Endothelial cell of umbilical vein (primary cell): ENCODE results near the gene HOXA2. TPM values are rescaled to one million over a fixed set of nuclear protein-coding genes. Genes with fewer than 3 reads are reported as not detected.

Experiments
- BruUV-seq: library from RNA; stranded (reverse); fragments of 400-500 nt; replicated peaks from 2 replicates; lab custom pipeline; 2021; lab: Mats Ljungman, UMichigan
- CTCF ChIA-PET: fragments of 300-600, 350-600 bp; sonication (Branson Sonifier 250); formaldehyde crosslinking; loops from one replicate; lab custom pipeline; 2021; ENCODE audit warnings: antibody characterized with exemption, inconsistent platforms; lab: Charles Lee
- POLR2A ChIA-PET: fragments of 300-600, 350-600 bp; sonication (Branson Sonifier 250); formaldehyde crosslinking; loops from one replicate; lab custom pipeline; 2021; ENCODE audit warnings: antibody characterized with exemption, inconsistent platforms; lab: Charles Lee
- DNase-seq: peaks from one replicate; pipeline ENCODE4 v3.0.0-alpha.2; 2011; ENCODE audit warnings: low read depth, low spot score
- FAIRE-seq: peaks from 2 replicates; lab custom pipeline; 2011; peaks lifted over from hg19 to GRCh38; lab: Jason Lieb, UNC
- H2AFZ ChIP-seq: 2 replicates; pipeline ENCODE4 v1.6.0; 2012; ENCODE audit warnings: low read depth, low read length, control low read depth, inconsistent platforms
- H3K27ac ChIP-seq: 2 replicates; pipeline ENCODE4 v1.5.1; 2011; ENCODE audit warnings: low read depth, mild to moderate bottlenecking, control low read depth, low read length, moderate library complexity; ENCODE audit not compliant: insufficient read depth
- H3K27me3 ChIP-seq, 2 experiments: 2 replicates each; pipeline versions ENCODE4 v1.6.0 to v1.6.1; 2011; ENCODE audit warnings: low read length in 2 of 2, mixed read lengths in 1 of 2; ENCODE audit not compliant: control insufficient read depth in 2 of 2, insufficient read depth in 2 of 2
- H3K36me3 ChIP-seq, 2 experiments: 2 replicates in 1 of 2; 3 replicates in 1 of 2; pipeline ENCODE4 v1.5.1; 2011; ENCODE audit warnings: low read length in 2 of 2, mild to moderate bottlenecking in 1 of 2, moderate library complexity in 1 of 2; ENCODE audit not compliant: control insufficient read depth in 2 of 2, insufficient read depth in 2 of 2; ENCODE audit errors: extremely low read depth in 1 of 2
- H3K4me1 ChIP-seq: 3 replicates; pipeline ENCODE4 v1.5.1; 2011; ENCODE audit warnings: mild to moderate bottlenecking, low read length; ENCODE audit not compliant: control insufficient read depth, insufficient read depth; ENCODE audit errors: extremely low read depth
- H3K4me2 ChIP-seq: 2 replicates; pipeline ENCODE4 v1.6.1; 2011; ENCODE audit warnings: low read length, control low read depth, mixed read lengths; ENCODE audit not compliant: insufficient read depth
- H3K4me3 ChIP-seq, 3 experiments: fragments of 200-600 bp in 1 of 3; sonication (generic), shearing (Covaris generic) in 1 of 3; replicated peaks in 1 of 3; 2 replicates each; pipeline ENCODE4 v1.5.1; 2011 to 2016; ENCODE audit warnings: control low read depth in 3 of 3, low read length in 3 of 3, mild to moderate bottlenecking in 2 of 3, inconsistent platforms in 1 of 3, low read depth in 1 of 3, moderate library complexity in 1 of 3; ENCODE audit not compliant: insufficient read depth in 1 of 3
- H3K79me2 ChIP-seq: 2 replicates; pipeline ENCODE4 v1.6.0; 2012; ENCODE audit warnings: low read length, inconsistent platforms; ENCODE audit not compliant: control insufficient read depth, insufficient read depth
- H3K9ac ChIP-seq: replicated peaks from 2 replicates; pipeline ENCODE3; 2011; ENCODE audit warnings: low read length, control low read depth; ENCODE audit not compliant: insufficient read depth; ENCODE audit errors: extremely low read depth
- H3K9me1 ChIP-seq: replicated peaks from 3 replicates; pipeline ENCODE4 v1.6.0; 2011; ENCODE audit warnings: mild to moderate bottlenecking, low read length; ENCODE audit not compliant: control insufficient read depth, insufficient read depth; ENCODE audit errors: extremely low read depth
- H3K9me3 ChIP-seq: replicated peaks from 2 replicates; pipeline ENCODE4 v1.5.1; 2012; ENCODE audit warnings: low read length, inconsistent platforms; ENCODE audit not compliant: control insufficient read depth, insufficient read depth
- H4K20me1 ChIP-seq: replicated peaks from 2 replicates; pipeline ENCODE3; 2011; ENCODE audit warnings: mild to moderate bottlenecking, low read length; ENCODE audit not compliant: control insufficient read depth, insufficient read depth; ENCODE audit errors: extremely low read depth
- EZH2 ChIP-seq: IDR thresholded peaks from 2 replicates; pipeline ENCODE4 v1.6.1; 2012; ENCODE audit warnings: borderline replicate concordance, low read depth, mild to moderate bottlenecking, moderate library complexity, low read length, inconsistent platforms; ENCODE audit not compliant: severe bottlenecking
- POLR2A ChIP-seq: IDR thresholded peaks from 2 replicates; pipeline ENCODE4 v1.6.1; 2012; ENCODE audit warnings: low read depth, mild to moderate bottlenecking, control low read depth, low read length
- POLR2AphosphoS5 ChIP-seq: IDR thresholded peaks from 2 replicates; pipeline ENCODE4 v1.6.1; 2012; ENCODE audit warnings: low read depth, mild to moderate bottlenecking, control low read depth, low read length, moderate library complexity; ENCODE audit not compliant: insufficient read depth
- dilution Hi-C: fragments of 300-500 bp; cut with MboI; formaldehyde crosslinking; loops from one replicate; pipeline ENCODE4 v1.15.0; 2019; ENCODE audit warnings: low sequenced_read_pairs; ENCODE audit not compliant: extremely low pct_ligation_motif_present
- intact Hi-C: fragments of 100-400 bp; cut with micrococcal nuclease; formaldehyde crosslinking; loops from one replicate; pipeline ENCODE4 v1.10.0; 2022
- polyA plus RNA-seq, 4 experiments: library from polyadenylated mRNA; depleted of rRNA in 3 of 4; stranded (reverse) in 3 of 4; unstranded in 1 of 4; fragments of >200 nt; gene quantifications; 2 replicates each; pipeline versions ENCODE4 v1.2.1 to v1.2.3, GENCODE V29; 2011 to 2012; ENCODE audit warnings: missing spikeins in 1 of 4
- total RNA-seq: library from RNA; stranded (reverse); gene quantifications from 2 replicates; pipeline ENCODE4 v1.2.3, GENCODE V29; 2021
- TF ChIP-seq, protein P1 (sequence below), 2 donors: IDR thresholded peaks; 1 replicate in 1 of 2; 2 replicates in 1 of 2; pipeline ENCODE4 v1.5.1; 2011; ENCODE audit warnings: low read length in 2 of 2, mild to moderate bottlenecking in 2 of 2, moderate library complexity in 2 of 2, control low read depth in 1 of 2, inconsistent platforms in 1 of 2, low read depth in 1 of 2; ENCODE audit not compliant: insufficient read depth in 1 of 2; ENCODE audit errors: extremely low read depth in 1 of 2

HOXA2 gene
- total and polyA plus RNA-seq, 2 donors (not counting 3 experiments of a cell fraction or from before 2014, with no cell fraction given): 1.6 to 2.3 TPM

DNA sequence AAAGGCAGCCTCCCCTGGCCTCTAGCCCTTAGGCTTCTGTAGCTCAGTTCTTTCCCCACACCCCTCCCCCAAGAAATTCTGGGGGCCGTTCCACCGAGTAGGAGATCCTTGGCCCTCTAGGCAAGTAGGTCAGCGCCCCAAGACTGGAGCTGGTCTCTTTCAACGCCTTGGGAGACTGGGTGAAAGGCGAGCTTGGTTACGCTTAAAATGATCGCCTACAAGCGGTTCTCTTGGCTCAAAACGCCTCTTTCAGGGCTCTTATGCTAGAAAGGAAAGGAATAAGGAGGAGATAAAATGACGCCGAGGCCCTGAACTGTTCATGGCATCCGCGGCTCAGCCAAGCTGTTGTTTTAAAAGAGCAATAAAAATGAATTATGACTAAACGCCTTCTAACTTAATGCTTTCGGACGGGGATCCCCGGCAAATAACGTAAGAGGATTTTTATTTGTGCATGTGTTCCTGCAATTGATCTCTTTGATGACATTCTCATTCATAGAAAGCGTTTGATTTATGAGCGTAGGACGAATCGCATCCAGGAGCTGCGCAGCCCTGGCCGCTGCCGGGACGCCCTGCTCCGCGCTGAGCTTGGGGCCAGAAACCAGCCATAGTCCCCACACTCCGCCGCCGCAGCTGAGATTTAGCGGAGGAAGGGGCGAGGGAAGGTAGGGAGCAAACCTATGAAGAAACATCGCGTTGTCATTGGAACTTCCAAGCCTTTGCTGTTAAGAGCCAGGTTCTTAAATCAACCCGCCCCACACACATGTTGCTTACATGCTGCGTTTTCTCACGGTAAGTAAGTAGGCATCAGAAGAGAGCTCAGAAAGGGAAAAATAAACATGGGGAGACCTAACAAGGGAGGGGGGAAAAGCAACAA, 3.7 kb downstream of the HOXA2 start:
- DNase-seq: peak; percentile 90
- H3K4me3 ChIP-seq: peak overlapping the region; percentile 80 to 92 (median 86)
- H3K27ac ChIP-seq: peak overlapping the region; percentile 93
- no TSS peak for BruUV-seq
- H3K9me1 ChIP-seq: no peaks in the 10 kb centered on the region
- no peak overlapping the region for H2AFZ ChIP-seq
- peak overlapping the region; percentile 90 for H3K9ac ChIP-seq
- H3K27me3 ChIP-seq: no peaks in the 10 kb centered on the region
- H3K4me1 ChIP-seq: peaks cover 60% of the 10 kb centered on the region
- H3K9me3 ChIP-seq: no peaks in the 10 kb centered on the region
- peak overlapping the region; percentile 74 for H3K4me2 ChIP-seq
- H3K79me2 ChIP-seq: peaks cover 84% of the 10 kb centered on the region
- intact Hi-C loops: no loop called here
- H3K36me3 ChIP-seq: peaks cover 0 to 3% of the 10 kb centered on the region in 2 experiments
- ChIA-PET POLR2A (interaction anchor here (0.9 to 1.9 kb wide), 7 partner anchors 18 to 245 kb away, joined by 3 to 4 read pairs (median 3); partner anchors contain the start of genes HOXA5 and SKAP2), CTCF (interaction anchor here (0.5 to 9.6 kb wide), 18 partner anchors 8 to 1206 kb away, joined by 3 to 124 read pairs (median 4); partner anchors contain the start of genes HOXA5 and HOXA9)
- no peak for TF ChIP-seq EZH2
- TF ChIP-seq POLR2A: peak; percentile 12
- H4K20me1 ChIP-seq: no peaks in the 10 kb centered on the region
- dilution Hi-C loops: no loop called here
- FAIRE-seq: peak; percentile 59

DNA sequence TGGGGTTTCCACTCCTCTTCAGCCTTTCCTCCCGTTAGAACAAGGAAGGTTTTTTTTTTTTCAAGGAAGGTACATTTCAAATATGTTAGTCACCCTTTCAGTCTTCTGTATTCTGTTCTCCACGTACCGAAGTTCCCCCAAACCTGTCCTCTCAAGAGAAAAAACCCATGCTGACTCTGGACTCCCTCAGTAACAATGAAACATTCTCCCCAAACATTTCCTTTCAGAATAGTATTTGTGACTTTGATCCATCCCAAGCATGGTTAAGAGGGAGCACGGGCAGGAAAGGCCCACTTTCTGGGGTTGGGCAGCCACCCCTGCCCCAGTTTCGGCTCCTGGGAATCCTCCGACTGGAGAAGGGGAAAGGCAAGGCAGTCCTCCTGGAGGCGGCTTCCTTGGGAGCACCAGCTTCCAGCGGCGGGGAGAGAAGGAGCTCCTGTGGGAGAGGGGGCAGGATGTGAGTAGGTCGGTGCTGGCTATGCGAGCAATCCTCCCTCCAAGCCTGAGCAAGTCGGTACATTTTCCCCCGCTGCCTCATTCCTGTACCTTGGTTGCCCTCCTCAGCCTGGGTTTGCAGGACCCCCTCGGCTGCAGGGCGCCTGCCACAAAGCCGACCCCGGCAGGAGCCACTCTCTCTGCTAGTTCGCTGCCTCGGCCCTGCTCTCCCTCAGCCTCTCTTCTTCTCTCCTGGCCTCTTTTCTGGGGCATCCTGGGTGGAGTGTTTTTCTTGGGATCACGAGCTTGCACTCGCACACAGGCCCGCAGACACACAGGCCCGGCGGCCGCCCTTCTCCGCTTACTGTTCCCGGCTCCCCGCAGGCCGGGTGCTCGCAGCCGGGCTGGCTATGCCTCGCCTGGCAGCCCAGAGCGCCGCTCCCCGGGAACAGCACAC, 4.6 kb downstream of the HOXA2 start:
- H3K27me3 ChIP-seq: no peaks in the 10 kb centered on the region
- dilution Hi-C loops: no loop called here
- no peak for TF ChIP-seq POLR2AphosphoS5
- TF ChIP-seq, protein P1, sequence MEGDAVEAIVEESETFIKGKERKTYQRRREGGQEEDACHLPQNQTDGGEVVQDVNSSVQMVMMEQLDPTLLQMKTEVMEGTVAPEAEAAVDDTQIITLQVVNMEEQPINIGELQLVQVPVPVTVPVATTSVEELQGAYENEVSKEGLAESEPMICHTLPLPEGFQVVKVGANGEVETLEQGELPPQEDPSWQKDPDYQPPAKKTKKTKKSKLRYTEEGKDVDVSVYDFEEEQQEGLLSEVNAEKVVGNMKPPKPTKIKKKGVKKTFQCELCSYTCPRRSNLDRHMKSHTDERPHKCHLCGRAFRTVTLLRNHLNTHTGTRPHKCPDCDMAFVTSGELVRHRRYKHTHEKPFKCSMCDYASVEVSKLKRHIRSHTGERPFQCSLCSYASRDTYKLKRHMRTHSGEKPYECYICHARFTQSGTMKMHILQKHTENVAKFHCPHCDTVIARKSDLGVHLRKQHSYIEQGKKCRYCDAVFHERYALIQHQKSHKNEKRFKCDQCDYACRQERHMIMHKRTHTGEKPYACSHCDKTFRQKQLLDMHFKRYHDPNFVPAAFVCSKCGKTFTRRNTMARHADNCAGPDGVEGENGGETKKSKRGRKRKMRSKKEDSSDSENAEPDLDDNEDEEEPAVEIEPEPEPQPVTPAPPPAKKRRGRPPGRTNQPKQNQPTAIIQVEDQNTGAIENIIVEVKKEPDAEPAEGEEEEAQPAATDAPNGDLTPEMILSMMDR (IDR thresholded peaks at IDR 0.05; ENCODE audit: extremely low read depth in 1 of 2, insufficient read depth in 1 of 2, low read depth in 1 of 2, low read length in 2 of 2): peak in 1 of 2 donors; percentile 5

More for the DNA sequence above, 4.6 kb downstream of the HOXA2 start:
- Histone ChIP-seq H3K79me2 (peaks cover 77% of the 10 kb centered on the region), H3K4me3 (peak overlapping the region; percentile 80 to 92 (median 86)), H3K36me3 (peaks cover 0 to 3% of the 10 kb centered on the region in 2 experiments), H2AFZ (no peak overlapping the region), H3K9ac (peak overlapping the region; percentile 90), H3K27ac (peak overlapping the region; percentile 93), H3K4me1 (peaks cover 52% of the 10 kb centered on the region), H3K9me1 (no peaks in the 10 kb centered on the region), H3K4me2 (peak overlapping the region; percentile 74), H4K20me1 (no peaks in the 10 kb centered on the region), H3K9me3 (no peaks in the 10 kb centered on the region)
- ChIA-PET POLR2A (interaction anchor here (1.1 to 1.9 kb wide), 5 partner anchors 18 to 244 kb away, joined by 3 to 4 read pairs (median 3); partner anchors contain the start of gene HOXA5), CTCF (interaction anchor here (0.7 to 9.6 kb wide), 15 partner anchors 9 to 1205 kb away, joined by 3 to 124 read pairs (median 4); partner anchors contain the start of gene HOXA5)
- intact Hi-C loops: loop anchor here (2.0 kb wide), 1 partner anchor 51 kb away; no protein-coding TSS in a partner anchor
- DNase-seq (peak; percentile 58), FAIRE-seq (peak; percentile 58)
- BruUV-seq: no TSS peak
